H54 (cell line): ENCODE data around the gene GIGYF1.
"Not testable (repeated sequence)": the region's sequence is repeated elsewhere in the genome, so short reads cannot be mapped to it uniquely, and the experiment has no call there.

Experiments used
- DNase-seq: peaks from one replicate; pipeline ENCODE4 v3.0.0; 2011; ENCODE audit warnings: low spot score, mixed read lengths; ENCODE audit not compliant: insufficient read length
- FAIRE-seq: peaks from 3 replicates; lab custom pipeline; 2011; peaks lifted over from hg19 to GRCh38; lab: Jason Lieb, UNC
- POLR2A ChIP-seq: IDR thresholded peaks from 2 replicates; pipeline ENCODE4 v1.6.1; 2011; ENCODE audit warnings: low read depth, mild to moderate bottlenecking, low read length

Gene GIGYF1

DNA sequence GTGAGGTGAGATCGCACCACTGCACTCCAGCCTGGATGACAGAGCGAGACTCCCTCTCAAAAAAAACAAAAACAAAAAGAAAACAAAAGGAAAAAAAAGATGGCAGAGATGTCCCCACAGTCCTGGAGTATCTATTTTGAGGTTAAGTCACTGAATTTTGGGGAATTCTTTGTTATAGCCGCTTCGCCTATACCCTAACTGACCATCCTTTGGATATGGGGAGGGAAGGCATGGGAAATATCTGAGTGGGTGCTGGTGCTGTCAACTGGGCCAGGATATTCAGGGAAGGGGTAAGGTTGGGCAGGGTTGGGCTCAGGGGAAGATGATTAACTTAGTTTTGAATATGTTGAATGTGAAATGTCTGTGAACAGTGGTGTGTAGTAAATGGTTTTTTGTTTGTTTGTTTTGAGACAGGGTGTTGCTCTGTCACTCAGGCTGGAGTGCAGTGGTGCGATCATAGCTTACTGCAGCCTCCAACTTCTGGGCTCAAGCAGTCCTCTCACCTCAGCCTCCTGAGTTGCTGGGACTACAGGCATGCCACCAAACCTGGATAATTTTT is 28.8 kb downstream of the GIGYF1 start:
- DNase-seq (no peak), FAIRE-seq (no peak)

DNA sequence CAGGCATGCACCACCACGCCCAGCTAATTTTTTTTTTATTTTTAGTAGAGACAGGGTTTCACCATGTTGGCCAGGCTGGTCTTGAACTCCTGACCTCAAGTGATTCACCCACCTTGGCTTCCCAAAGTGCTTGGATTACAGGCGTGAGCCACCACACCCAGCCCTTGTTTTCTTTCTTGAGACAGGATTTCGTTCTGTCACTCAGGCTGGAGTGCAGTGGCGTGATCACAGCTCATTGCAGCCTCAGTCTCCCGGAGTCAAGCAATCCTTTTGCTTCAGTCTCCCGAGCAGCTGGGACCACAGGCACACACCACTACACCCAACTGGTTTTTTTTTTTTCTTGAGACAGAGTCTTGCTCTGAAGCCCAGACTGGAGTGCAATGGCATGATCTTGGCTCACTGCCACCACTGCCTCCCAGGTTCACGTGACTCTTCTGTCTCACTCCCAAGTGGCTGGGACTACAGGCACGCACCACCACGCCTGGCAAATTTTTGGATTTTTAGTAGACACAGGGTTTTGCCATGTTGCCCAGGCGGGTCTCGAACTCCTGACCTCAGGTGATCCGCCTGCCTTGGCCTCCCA is 31.8 kb downstream of the GIGYF1 start:
- not testable (repeated sequence) for DNase-seq, FAIRE-seq

More for the DNA sequence above, 28.8 kb downstream of the GIGYF1 start:
- TF ChIP-seq POLR2A: no peak

DNA sequence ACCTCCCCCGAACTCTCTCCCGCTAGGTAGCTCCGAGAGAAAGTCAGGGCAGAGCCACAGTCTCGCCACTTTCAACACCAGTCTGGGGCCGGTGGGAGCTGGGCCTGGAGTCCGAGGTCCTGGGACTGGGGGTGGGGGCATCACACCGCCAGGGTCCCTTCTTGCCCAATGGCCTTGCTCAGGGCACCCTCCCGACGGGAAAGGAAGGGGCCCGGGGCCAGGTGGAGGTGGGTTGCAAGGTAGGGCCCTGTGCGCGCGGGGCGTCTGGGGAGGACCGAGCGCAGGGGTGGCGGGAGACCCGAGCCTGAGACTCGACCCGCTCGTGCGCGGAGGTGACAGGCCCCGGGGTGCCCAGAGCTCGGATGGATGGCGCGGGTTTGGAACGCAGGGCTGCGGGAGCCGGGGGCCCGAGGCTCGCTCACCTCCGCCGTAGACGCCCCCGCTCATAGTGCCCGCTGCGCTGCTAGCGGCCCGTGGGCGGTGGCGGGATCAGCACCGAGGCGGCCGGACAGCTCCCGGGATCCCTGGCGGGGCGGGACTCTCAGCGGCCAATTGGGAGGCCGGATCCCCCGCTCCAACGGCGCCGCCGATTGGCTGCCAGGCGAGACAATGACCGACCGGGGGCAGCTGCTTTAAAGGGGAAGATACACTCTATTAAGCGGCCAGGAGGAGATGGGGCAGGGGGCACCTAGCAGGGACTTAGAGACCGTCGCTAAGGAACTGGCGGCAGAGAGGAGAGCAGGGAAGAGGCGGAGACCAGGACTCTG is 38.0 kb downstream of the GIGYF1 start, which contains the start of gene ACTL6B:
ACTL6B (minus strand) TSS at position 541 of the 767 bp plus-strand sequence; CDS start at position 447, 94 bp downstream.
- FAIRE-seq (no peak), DNase-seq (no peak)
- no peak for TF ChIP-seq POLR2A

DNA sequence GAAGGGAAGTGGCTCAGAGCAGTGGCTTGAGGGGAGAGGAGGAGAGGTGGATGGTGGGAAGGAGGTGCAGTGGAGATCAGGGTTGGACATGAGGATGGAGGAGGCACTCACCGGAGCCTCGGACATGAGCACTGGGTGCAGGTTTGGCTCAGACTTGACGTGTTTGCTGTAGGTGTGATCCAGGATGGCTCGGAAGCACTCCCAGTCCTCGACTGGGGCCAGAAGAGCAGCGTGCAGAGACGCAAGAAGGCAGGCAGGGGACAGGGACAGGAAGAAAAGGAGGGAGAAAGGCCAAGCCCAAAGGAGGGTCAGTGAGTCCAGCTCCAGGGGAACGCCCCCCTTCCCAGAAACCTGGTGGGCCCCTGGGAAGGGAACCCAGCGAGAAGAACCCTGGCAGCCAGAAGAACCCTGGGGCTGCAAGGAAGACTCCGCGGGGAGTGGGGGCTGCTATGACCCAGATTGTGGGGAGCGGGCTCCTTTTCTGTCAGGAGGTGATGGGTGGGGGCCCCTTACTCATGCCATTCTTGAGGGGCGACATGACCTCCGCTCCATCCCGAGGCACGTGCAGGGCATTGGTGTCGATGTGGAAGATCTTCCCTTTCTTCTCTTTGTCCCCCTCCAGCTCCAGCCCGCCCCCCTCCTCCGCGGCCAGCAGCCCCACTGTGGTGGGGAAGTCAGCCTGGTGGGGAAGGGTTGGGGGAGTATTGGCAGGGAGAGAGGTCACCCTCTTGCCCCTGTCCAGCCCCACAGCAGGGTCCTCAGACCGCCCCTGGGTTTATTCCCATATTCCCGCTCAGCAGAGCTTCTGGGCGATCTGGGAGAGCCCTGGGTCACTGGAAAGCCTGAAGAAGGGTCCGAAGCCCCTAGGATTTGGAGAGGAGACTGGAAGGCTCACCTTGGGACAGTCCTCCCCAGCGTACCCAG is 38.9 kb downstream of the GIGYF1 start:
- no peak for TF ChIP-seq POLR2A
- no peak for DNase-seq
- FAIRE-seq: no peak

DNA sequence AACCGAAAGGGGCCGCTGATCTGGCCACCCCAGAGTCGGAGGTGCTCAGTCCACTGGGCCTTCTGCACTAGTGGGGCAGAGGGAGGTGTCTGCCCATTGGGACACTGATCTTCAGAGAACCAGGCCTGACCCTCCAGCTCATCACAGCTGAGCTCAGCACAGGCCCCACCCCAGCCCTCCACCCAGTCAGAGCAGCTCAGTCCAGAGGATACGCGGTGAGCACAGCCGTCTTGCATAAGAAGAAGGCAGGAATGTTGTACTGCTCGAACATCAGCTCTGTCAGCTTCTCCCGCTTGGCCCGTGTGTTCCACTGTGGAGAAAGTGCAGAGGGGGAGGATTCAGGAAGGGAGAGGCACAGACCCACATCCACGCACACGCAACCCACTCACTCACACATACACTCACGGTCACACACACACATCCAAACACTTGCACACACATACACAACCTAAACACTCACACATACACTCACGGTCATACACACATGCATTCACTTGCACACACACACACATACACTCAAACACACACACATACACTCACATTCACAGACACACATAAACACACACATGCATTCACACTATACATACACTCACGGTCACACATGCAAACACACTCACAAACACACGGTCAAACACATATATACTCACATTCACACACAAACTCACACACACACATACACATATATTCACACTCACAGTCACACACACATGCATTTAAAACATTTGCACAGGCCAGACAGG is 44.1 kb downstream of the GIGYF1 start:
- no peak for TF ChIP-seq POLR2A
- DNase-seq (no peak), FAIRE-seq (no peak)

DNA sequence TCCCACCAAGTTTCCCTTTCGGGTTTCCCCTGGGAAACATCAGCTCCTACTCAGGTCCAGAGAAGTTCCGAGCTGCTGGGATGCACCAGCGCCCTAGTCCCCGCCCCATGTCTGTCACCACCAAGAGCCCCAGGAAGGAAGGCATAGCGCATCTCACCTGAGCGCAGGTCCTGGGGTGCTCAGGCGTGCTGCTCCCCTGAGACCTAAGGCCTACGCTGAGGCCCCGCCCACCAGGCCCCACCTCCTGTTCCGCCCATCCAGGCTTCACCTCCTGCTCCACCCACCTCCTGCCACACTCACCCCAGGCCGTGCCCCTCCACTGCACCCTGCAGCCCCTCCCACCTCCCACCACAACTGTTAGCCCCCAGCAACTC is 51.5 kb downstream of the GIGYF1 start:
- no peak for FAIRE-seq
- TF ChIP-seq POLR2A: no peak
- DNase-seq: no peak

DNA sequence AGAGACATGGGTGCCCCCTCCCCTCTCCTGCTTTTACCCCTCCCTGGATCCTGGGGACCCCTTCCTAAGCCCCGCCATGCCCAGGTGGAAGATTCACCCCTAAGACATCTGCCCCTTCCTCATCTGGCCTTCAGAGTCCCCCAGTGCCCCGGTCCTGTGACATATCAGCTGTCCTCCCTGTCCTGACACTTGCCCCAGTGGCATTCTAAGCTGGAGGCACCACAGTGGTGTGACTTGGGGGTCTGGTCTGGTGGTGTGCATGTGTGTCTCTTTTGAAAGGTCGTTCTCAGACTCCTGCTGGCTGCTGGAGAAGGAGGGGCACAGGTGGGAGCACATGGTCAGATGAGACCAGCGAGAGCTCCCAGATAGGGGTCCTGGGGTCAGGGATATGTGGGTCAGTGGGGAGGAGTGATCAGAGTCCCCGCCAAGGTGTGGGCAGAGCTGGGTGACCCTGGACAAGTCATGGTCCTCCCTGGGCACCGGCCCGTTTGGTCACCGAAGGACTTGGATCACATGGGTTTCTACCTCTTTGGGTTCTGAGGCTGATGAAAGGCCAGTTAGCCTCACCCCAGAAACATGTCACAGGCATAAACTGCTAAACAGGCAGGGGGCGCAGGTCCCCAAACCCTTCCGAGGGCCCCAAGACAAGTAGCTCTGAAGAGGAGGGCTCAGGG is 52.1 kb downstream of the GIGYF1 start:
- TF ChIP-seq POLR2A: no peak
- no peak for DNase-seq
- FAIRE-seq: no peak

DNA sequence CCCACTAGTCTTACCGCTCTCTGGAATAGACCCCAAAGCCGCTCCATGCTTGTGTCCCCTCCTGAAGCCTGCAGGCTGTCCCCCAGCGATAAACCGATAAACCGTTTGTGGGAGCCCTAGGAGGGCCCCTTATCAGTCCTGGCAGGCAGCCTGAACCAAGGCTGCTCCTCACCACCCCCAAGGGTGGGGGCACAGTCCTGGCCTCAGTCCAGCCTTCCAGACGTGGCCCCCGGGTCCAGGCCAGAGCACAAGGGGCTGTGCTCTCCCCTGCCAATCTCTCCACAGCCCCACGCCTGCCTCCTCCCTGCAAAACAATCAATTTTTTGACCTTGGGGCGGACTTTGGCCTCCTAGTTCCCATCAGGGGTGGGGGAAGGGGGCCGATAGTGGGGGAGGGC is 52.6 kb downstream of the GIGYF1 start, which contains the start of gene TFR2:
TFR2 (minus strand) TSS at position 90 of the 397 bp plus-strand sequence; CDS start at position 47, 43 bp downstream.
- no peak for TF ChIP-seq POLR2A
- FAIRE-seq (no peak), DNase-seq (no peak)

DNA sequence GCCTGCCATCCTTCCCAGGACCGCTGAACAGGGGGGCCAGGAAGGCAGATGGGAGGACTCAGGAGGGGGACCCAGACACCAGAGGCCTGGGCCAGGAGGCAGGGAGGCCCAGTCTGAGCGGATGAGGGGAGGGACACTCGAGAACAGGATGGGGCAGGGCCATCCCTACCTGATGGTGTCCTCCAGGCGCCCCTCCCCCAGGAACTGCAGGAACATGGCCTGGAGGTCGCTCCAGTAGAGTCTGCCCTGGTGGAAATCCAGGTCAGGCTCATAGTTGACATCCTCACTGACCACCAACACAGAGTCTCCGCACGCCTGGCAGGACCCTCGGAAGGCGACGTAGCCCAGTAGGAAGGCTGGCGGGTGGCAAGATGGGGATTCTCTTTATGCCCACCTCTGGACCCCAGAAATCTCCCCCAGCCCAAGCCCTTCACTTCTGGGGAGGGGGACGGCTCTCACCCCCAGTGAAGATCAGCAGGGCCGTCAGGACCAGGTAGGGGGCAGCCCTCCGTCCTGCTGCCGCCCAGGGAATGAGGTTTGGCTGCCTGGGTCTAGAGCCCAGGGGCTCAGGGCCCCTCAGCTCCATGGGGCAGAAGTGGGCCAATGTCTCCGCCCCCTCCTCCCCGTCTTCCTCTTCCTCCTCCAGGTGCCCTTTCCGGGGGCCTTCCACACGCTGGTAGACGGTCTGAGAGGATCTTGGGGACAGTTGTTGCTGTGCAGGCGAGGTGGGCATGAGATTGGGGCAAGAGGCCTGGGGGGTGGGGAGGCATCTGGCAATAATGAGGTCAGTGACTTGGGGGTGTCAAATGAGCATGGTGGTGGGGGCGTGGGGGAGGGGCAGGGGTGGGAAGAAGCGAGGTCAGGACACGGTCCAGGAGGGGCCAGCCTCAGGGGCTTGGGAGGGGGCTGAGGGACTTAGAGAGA is 53.3 kb downstream of the GIGYF1 start:
- FAIRE-seq (no peak), DNase-seq (no peak)
- TF ChIP-seq POLR2A: no peak

DNA sequence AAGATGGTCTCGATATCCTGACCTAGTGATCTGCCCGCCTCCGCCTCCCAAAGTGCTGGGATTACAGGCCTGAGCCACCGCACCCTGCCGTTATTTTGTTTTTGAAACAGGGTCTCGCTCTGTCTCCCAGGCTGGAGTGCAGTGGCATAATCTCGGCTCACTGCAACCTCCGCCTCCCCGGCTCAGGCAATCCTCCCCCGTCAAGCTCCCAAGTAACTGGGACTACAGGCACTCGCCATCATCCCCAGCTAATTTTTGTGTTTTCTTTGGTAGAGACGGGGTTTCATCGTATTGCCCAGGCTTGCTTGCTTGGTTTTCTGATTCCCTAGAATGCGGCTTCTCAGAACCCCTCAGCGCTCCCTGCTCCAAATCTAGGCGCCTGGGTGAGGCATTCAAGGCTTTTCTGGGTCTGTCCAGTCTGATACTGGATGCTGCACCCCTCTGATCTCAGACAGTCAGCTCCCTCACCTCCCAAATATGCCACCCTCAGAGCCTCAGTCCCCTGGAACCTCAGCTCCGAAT is 54.0 kb downstream of the GIGYF1 start:
- FAIRE-seq (no peak), DNase-seq (no peak)
- no peak for TF ChIP-seq POLR2A

DNA sequence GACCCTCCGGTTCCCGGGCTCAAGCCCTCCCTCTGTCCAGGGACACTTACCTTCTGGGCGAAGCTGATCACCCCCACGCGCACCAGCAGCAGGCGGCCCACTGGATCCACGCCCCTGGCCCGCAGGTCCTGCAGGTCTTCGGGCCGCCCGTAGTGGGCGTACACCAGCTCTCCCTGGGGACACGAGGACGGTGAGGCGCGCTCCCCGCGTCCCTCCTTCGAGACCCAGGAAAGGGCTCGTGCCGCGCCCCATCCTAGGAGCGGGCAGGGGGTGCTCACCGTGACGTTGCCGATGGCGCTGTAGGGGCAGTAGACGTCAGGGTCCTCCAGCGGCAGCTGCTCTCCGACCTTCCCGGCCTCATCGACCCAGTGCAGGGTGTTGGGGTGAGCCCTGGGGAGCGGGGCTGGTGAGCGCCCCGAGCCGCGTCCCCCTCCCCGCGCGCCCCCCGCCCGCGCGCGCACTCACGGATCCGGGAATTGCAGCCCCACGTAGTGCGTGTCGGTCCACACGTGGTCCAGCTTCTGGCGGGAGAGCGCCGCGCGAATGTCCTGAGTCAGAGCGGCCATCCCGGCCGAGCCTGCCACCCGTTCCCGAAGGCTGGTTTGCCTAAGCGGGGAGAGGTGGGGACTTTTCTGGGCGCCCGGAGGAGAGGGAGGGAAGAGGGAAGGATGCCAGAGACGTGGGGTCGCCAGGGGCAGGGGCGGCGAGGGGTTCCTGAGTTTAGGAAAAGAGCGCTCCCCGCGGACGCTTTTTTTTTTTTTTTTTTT is 60.9 kb downstream of the GIGYF1 start:
- TF ChIP-seq POLR2A: no peak
- DNase-seq (no peak), FAIRE-seq (no peak)
